HCT116 (cell line): ENCODE measurements around the gene GNRH2. TPM values are rescaled to one million over a fixed set of nuclear protein-coding genes. Genes with fewer than 3 reads are reported as not detected.

Experiments
- ATAC-seq: fragments of 200-7000 bp; cut with Tn5 transposase; 2 replicates; pipeline ENCODE4 v1.9.1; 2020; ENCODE audit warnings: mild to moderate bottlenecking, moderate library complexity
- BruUV-seq: library from RNA; stranded (reverse); fragments of 400-500 nt; replicated peaks from 2 replicates; lab custom pipeline; 2021; lab: Mats Ljungman, UMichigan
- CTCF ChIA-PET: fragments of 300-600 bp; sonication (Branson Sonifier 250); formaldehyde crosslinking; loops from one replicate; lab custom pipeline; 2021; ENCODE audit warnings: antibody characterized with exemption; lab: Charles Lee
- POLR2A ChIA-PET: fragments of 300-600, 350-600 bp; sonication (Branson Sonifier 250); formaldehyde crosslinking; loops from one replicate; lab custom pipeline; 2021; ENCODE audit warnings: antibody characterized with exemption; lab: Charles Lee
- RAD21 ChIA-PET, 2 experiments: fragments of 300-600 bp; sonication (Branson Sonifier 250); formaldehyde crosslinking; loops; one replicate each; lab custom pipeline; 2023; ENCODE audit warnings: low total read pairs in 2 of 2; ENCODE audit not compliant: uncharacterized antibody in 2 of 2, unreplicated experiment in 2 of 2, low non-redundant PET in 1 of 2; lab: Charles Lee
- DNase-seq: peaks from one replicate; pipeline ENCODE4 v3.0.0-alpha.2; 2010; ENCODE audit warnings: low read depth, low spot score
- H2AFZ ChIP-seq: fragments of 200-600 bp; shearing (Covaris generic), sonication (generic); 2 replicates; pipeline ENCODE4 v1.6.1; 2017; ENCODE audit warnings: low read depth, mixed run types, mixed read lengths, antibody characterized with exemption, low read length; ENCODE audit not compliant: poor library complexity, severe bottlenecking
- H3K27ac ChIP-seq: 2 replicates; pipeline ENCODE4 v1.5.1; 2012; ENCODE audit warnings: low read depth, low read length
- H3K27me3 ChIP-seq: fragments of 200-600 bp; sonication (generic); 2 replicates; pipeline ENCODE4 v1.6.1; 2016; ENCODE audit warnings: mixed run types, low read length, mixed read lengths; ENCODE audit not compliant: insufficient read depth
- H3K36me3 ChIP-seq, 2 experiments: fragments of 200-500 bp in 1 of 2; fragments of 200-600 bp in 1 of 2; sonication (Bioruptor generic) in 1 of 2; sonication (generic) in 1 of 2; 2 replicates each; pipeline versions ENCODE4 v1.5.1 to v1.6.1; 2014 to 2016; ENCODE audit warnings: low read length in 2 of 2, inconsistent platforms in 1 of 2, mixed read lengths in 1 of 2, mixed run types in 1 of 2; ENCODE audit not compliant: insufficient read depth in 2 of 2, control insufficient read depth in 1 of 2
- H3K4me1 ChIP-seq, 2 experiments: fragments of 200-600 bp in 1 of 2; sonication (generic) in 1 of 2; 2 replicates each; pipeline versions ENCODE4 v1.5.1 to v1.6.1; 2012 to 2017; ENCODE audit warnings: low read length in 2 of 2, inconsistent platforms in 1 of 2, mild to moderate bottlenecking in 1 of 2, mixed read lengths in 1 of 2, mixed run types in 1 of 2, moderate library complexity in 1 of 2; ENCODE audit not compliant: insufficient read depth in 2 of 2, control insufficient read depth in 1 of 2
- H3K4me2 ChIP-seq: fragments of 200-600 bp; sonication (generic); 2 replicates; pipeline ENCODE4 v1.6.1; 2017; ENCODE audit warnings: mixed run types, low read length, mixed read lengths
- H3K4me3 ChIP-seq, 2 experiments: fragments of 200-600 bp in 1 of 2; sonication (generic) in 1 of 2; replicated peaks in 1 of 2; 2 replicates each; pipeline ENCODE4 v1.5.1; 2011 to 2016; ENCODE audit warnings: low read length in 2 of 2, control low read depth in 1 of 2, low read depth in 1 of 2, mild to moderate bottlenecking in 1 of 2, mixed read lengths in 1 of 2, mixed run types in 1 of 2
- H3K79me2 ChIP-seq: fragments of 200-600 bp; sonication (generic); 2 replicates; pipeline ENCODE4 v1.6.1; 2017; ENCODE audit warnings: mild to moderate bottlenecking, mixed run types, low read length, moderate library complexity, mixed read lengths; ENCODE audit not compliant: insufficient read depth
- H3K9ac ChIP-seq: fragments of 200-600 bp; sonication (generic); 2 replicates; pipeline ENCODE4 v1.6.1; 2016; ENCODE audit warnings: low read length, mixed read lengths
- H3K9me2 ChIP-seq: fragments of 200-600 bp; sonication (generic), shearing (Covaris generic); 2 replicates; pipeline ENCODE4 v1.6.1; 2017; ENCODE audit warnings: mixed run types, mild to moderate bottlenecking, moderate library complexity; ENCODE audit not compliant: insufficient read depth
- H3K9me3 ChIP-seq, 2 experiments: fragments of 200-500 bp in 1 of 2; fragments of 200-600 bp in 1 of 2; sonication (Bioruptor generic) in 1 of 2; sonication (generic) in 1 of 2; 2 replicates each; pipeline ENCODE4 v1.6.1; 2014 to 2017; ENCODE audit warnings: low read length in 2 of 2, mixed read lengths in 2 of 2, inconsistent platforms in 1 of 2, low read depth in 1 of 2, mild to moderate bottlenecking in 1 of 2, mixed run types in 1 of 2, moderate library complexity in 1 of 2; ENCODE audit not compliant: control insufficient read depth in 1 of 2, insufficient read depth in 1 of 2
- H4K20me1 ChIP-seq: fragments of 200-600 bp; sonication (generic), shearing (Covaris generic); 2 replicates; pipeline ENCODE4 v1.6.1; 2017; ENCODE audit warnings: mixed run types, mild to moderate bottlenecking, moderate library complexity; ENCODE audit not compliant: insufficient read depth
- CBX3 ChIP-seq: IDR thresholded peaks from 2 replicates; pipeline ENCODE4 v1.6.1; 2012; ENCODE audit warnings: low read depth
- POLR2A ChIP-seq: IDR thresholded peaks from 2 replicates; pipeline ENCODE4 v1.7.0; 2011; ENCODE audit warnings: borderline replicate concordance; ENCODE audit not compliant: insufficient read depth, insufficient read length; ENCODE audit errors: extremely low read depth
- RAD21 ChIP-seq: IDR thresholded peaks from 2 replicates; pipeline ENCODE4 v1.6.1; 2012; ENCODE audit warnings: low read depth, mild to moderate bottlenecking
- YY1 ChIP-seq: IDR thresholded peaks from 2 replicates; pipeline ENCODE4 v1.6.1; 2011; ENCODE audit warnings: low read length, low read depth, moderate library complexity, mild to moderate bottlenecking; ENCODE audit not compliant: insufficient replicate concordance; ENCODE audit errors: extremely low read depth
- intact Hi-C: fragments of 100-400 bp; cut with micrococcal nuclease; formaldehyde crosslinking; loops from 2 replicates; pipeline ENCODE4 v1.10.0; 2022
- total RNA-seq: library from RNA; stranded (reverse); gene quantifications from one replicate; pipeline ENCODE4 v1.2.1, GENCODE V29; 2021; ENCODE audit not compliant: unreplicated experiment

The GNRH2 gene
- total RNA-seq, 1 experiment from 2014 or later: 0.32 TPM

DNA sequence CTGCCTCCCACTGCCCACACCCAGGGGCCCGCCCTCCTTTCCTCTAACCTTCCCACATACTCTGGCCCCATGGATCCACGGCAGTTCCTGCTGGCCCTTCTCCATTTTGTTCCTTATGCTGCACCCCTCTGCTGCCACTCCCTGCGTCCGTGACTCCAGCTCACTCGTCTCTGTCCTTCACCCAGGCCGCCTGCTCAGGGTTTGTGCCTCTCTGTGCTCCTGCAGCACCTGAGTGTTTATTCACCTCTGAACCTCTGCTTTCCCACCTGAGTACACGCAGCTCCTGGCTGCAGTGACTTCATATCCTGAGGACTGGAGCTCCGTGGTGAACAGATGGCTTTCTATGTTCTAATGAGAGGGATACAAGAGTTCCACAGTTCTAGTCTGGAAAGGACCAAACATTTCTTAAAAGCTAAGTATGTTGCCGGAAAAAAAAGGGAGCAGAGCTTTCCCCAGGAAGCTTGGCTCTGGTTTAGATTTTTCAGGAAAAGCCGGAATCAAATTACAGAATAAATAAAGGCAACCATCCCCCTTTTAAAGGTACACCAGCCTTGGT lies 1.5 kb upstream of the GNRH2 start:
- intact Hi-C loops: no loop called here
- Histone ChIP-seq H2AFZ (no peak overlapping the region), H4K20me1 (no peaks in the 10 kb centered on the region), H3K4me2 (no peak overlapping the region), H3K9ac (no peak overlapping the region), H3K9me3 (no peaks in the 10 kb centered on the region), H3K27ac (no peak overlapping the region; the same call in 1 of the 2 replicates), H3K9me2 (no peaks in the 10 kb centered on the region), H3K36me3 (peaks cover 3 to 9% of the 10 kb centered on the region in 2 experiments; a peak in 3 of 4 replicates), H3K27me3 (no peaks in the 10 kb centered on the region), H3K4me1 (peaks cover 4 to 19% of the 10 kb centered on the region in 2 experiments; a peak in 3 of 4 replicates), H3K4me3 (no peak overlapping the region), H3K79me2 (peaks cover 10% of the 10 kb centered on the region)
- POLR2A ChIA-PET: no interaction called here
- ATAC-seq: no peak
- no peak for DNase-seq
- RAD21 ChIA-PET: no interaction called here
- TF ChIP-seq RAD21 (no peak), YY1 (no peak), POLR2A (no peak), CBX3 (no peak)
- CTCF ChIA-PET: interaction anchor here (0.9 kb wide), 1 partner anchor 12 kb away, joined by 4 read pairs; no protein-coding TSS in a partner anchor
- no TSS peak for BruUV-seq

- no peaks in the 10 kb centered on the region for H3K9me3 ChIP-seq
- ChIA-PET RAD21 (no interaction called here), POLR2A (no interaction called here), CTCF (no interaction called here)
- peaks cover 17% of the 10 kb centered on the region for H3K79me2 ChIP-seq
- no peak overlapping the region for H3K4me3 ChIP-seq
- H2AFZ ChIP-seq: no peak overlapping the region
- TF ChIP-seq RAD21: no peak
- TF ChIP-seq CBX3: no peak
- no peaks in the 10 kb centered on the region for H4K20me1 ChIP-seq
- ATAC-seq: no peak
- peaks cover 4 to 26% of the 10 kb centered on the region in 2 experiments; a peak in 3 of 4 replicates for H3K4me1 ChIP-seq
- peaks cover 3 to 4% of the 10 kb centered on the region in 2 experiments; a peak in 3 of 4 replicates for H3K36me3 ChIP-seq
- intact Hi-C loops: no loop called here
- no peaks in the 10 kb centered on the region for H3K27me3 ChIP-seq
- BruUV-seq: no TSS peak
- no peak overlapping the region for H3K4me2 ChIP-seq
- no peaks in the 10 kb centered on the region for H3K9me2 ChIP-seq
- no peak for DNase-seq
- H3K27ac ChIP-seq: no peak overlapping the region
- no peak overlapping the region for H3K9ac ChIP-seq
Measured at GRCh38 chr20:3042625-3043024, 797 bp upstream of the GNRH2 start.
